Central memory CD4-positive, alpha-beta T cell (primary cell): ENCODE results near the gene ADGRG3.
A peak's percentile ranks its signal among the peaks of the same experiment; 100 is the strongest.
"Not testable (repeated sequence)": the region's sequence is repeated elsewhere in the genome, so short reads cannot be mapped to it uniquely, and the experiment has no call there.

ENCODE experiments used
- DNase-seq: peaks from one replicate; pipeline ENCODE4 v3.0.0; 2022

Gene ADGRG3

GRCh38 chr16:57724531-57724930 lies 56.4 kb downstream of the ADGRG3 start:
- no peak for DNase-seq

GRCh38 chr16:57725151-57725550 lies 57.0 kb downstream of the ADGRG3 start:
- DNase-seq = no peak

- no peak for DNase-seq
These were observed 57.4 kb downstream of the ADGRG3 start for GRCh38 chr16:57725554-57725953.

GRCh38 chr16:57725976-57726375 lies 57.9 kb downstream of the ADGRG3 start:
- DNase-seq = no peak

- no peak for DNase-seq
These were observed 58.4 kb downstream of the ADGRG3 start for GRCh38 chr16:57726433-57726947.

GRCh38 chr16:57727610-57728009 lies 59.5 kb downstream of the ADGRG3 start:
- DNase-seq = no peak

GRCh38 chr16:57728336-57729181 lies 60.5 kb downstream of the ADGRG3 start:
- DNase-seq = no peak

GRCh38 chr16:57729182-57729484 lies 61.0 kb downstream of the ADGRG3 start:
- no peak for DNase-seq

- not testable (repeated sequence) for DNase-seq
These were observed 61.7 kb downstream of the ADGRG3 start for GRCh38 chr16:57729852-57730251.

GRCh38 chr16:57730771-57731730 lies 62.9 kb downstream of the ADGRG3 start:
- DNase-seq = no peak

GRCh38 chr16:57732037-57732436 lies 63.9 kb downstream of the ADGRG3 start:
- no peak for DNase-seq

- no peak for DNase-seq
These were observed 64.6 kb downstream of the ADGRG3 start for GRCh38 chr16:57732714-57733113.

GRCh38 chr16:57734308-57734924 lies 66.3 kb downstream of the ADGRG3 start:
- no peak for DNase-seq

- DNase-seq = peak; percentile 99
These were observed 67.0 kb downstream of the ADGRG3 start for GRCh38 chr16:57734925-57735754.

GRCh38 chr16:57735755-57736418 lies 67.8 kb downstream of the ADGRG3 start, which contains the start of gene KATNB1:
Gene KATNB1, plus strand, starts transcription at chr16:57735770. Its CDS starts 1,474 bp downstream, at chr16:57737244.
- DNase-seq = no peak

GRCh38 chr16:57736419-57737351 lies 68.6 kb downstream of the ADGRG3 start:
- DNase-seq = peak; percentile 52

- DNase-seq = no peak
These were observed 70.7 kb downstream of the ADGRG3 start for GRCh38 chr16:57738844-57739243.
